Measurements from ENCODE around the gene CAMK4. TPM values are rescaled to one million over a fixed set of nuclear protein-coding genes. Genes with fewer than 3 reads are reported as not detected.
"Not testable (repeated sequence)": the region's sequence is repeated elsewhere in the genome, so short reads cannot be mapped to it uniquely, and the experiment has no call there.

Gene CAMK4
- total RNA-seq, 1 donor from 2014 or later = 4.7 TPM

GRCh38 chr5:111299067-111299481 is 74.9 kb downstream of the CAMK4 start:
- H3K27me3 ChIP-seq (ENCODE audit: control insufficient read depth in 3 of 3, insufficient read depth in 3 of 3, low read length in 3 of 3) = no peaks in the 10 kb centered on the region
- no peak overlapping the region for H3K27ac ChIP-seq (ENCODE audit: low read depth, low read length)
- H3K9ac ChIP-seq (ENCODE audit: low read depth in 1 of 3, low read length in 3 of 3) = no peak overlapping the region
- H3K36me3 ChIP-seq (ENCODE audit: control insufficient read depth in 3 of 3, insufficient read depth in 3 of 3, low read length in 3 of 3) = no peaks in the 10 kb centered on the region
- H3K9me3 ChIP-seq (ENCODE audit: control insufficient read depth in 3 of 3, low read length in 3 of 3) = peaks cover 0 to 2% (median 0%) of the 10 kb centered on the region in 3 donors
- no peaks in the 10 kb centered on the region for H3K4me1 ChIP-seq (ENCODE audit: control insufficient read depth in 3 of 3, insufficient read depth in 3 of 3, low read length in 3 of 3)
- no peak overlapping the region for H3K4me3 ChIP-seq (ENCODE audit: low read length in 3 of 3)

DNA sequence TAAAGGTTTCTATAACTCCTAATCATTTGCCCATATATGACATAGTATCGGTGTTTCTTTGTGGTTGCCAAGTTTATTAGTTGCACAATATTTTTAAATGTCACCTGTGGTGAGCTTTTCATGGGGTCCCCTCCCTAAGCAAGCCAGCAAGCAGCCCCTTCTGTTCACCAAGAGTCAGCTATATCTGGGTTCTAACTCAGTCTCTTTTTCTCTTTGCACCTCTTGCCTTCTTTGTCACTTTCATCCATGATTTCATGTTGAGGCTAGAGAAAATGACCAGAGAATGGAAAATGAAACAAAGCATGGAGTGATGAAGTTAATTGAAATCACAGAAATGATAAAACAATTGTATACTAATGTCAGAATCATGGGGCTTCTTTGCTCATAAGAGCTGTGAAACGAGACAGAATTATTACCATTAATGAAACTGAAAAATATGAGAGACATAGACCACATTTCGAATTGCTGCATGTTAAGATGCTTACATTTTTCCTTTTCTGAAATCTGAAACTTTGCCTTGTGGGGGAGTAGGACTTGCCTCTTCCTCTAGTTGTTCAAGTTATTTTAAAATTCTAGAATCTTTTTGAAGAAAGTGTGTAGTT is 75.7 kb downstream of the CAMK4 start:
- Histone ChIP-seq H3K27ac (ENCODE audit: low read depth, low read length) (no peak overlapping the region), H3K9me3 (ENCODE audit: control insufficient read depth in 3 of 3, low read length in 3 of 3) (peaks cover 0 to 2% (median 0%) of the 10 kb centered on the region in 3 donors), H3K9ac (ENCODE audit: low read depth in 1 of 3, low read length in 3 of 3) (no peak overlapping the region), H3K36me3 (ENCODE audit: control insufficient read depth in 3 of 3, insufficient read depth in 3 of 3, low read length in 3 of 3) (no peaks in the 10 kb centered on the region), H3K4me3 (ENCODE audit: low read length in 3 of 3) (no peak overlapping the region), H3K4me1 (ENCODE audit: control insufficient read depth in 3 of 3, insufficient read depth in 3 of 3, low read length in 3 of 3) (no peaks in the 10 kb centered on the region), H3K27me3 (ENCODE audit: control insufficient read depth in 3 of 3, insufficient read depth in 3 of 3, low read length in 3 of 3) (no peaks in the 10 kb centered on the region)

- Histone ChIP-seq H3K27me3 (ENCODE audit: control insufficient read depth in 3 of 3, insufficient read depth in 3 of 3, low read length in 3 of 3) (no peaks in the 10 kb centered on the region), H3K4me3 (ENCODE audit: low read length in 3 of 3) (no peak overlapping the region), H3K36me3 (ENCODE audit: control insufficient read depth in 3 of 3, insufficient read depth in 3 of 3, low read length in 3 of 3) (no peaks in the 10 kb centered on the region), H3K9me3 (ENCODE audit: control insufficient read depth in 3 of 3, low read length in 3 of 3) (peaks cover 0 to 2% (median 0%) of the 10 kb centered on the region in 3 donors), H3K27ac (ENCODE audit: low read depth, low read length) (no peak overlapping the region), H3K4me1 (ENCODE audit: control insufficient read depth in 3 of 3, insufficient read depth in 3 of 3, low read length in 3 of 3) (no peaks in the 10 kb centered on the region), H3K9ac (ENCODE audit: low read depth in 1 of 3, low read length in 3 of 3) (no peak overlapping the region)
Observed at GRCh38 chr5:111301264-111301663, 77.1 kb downstream of the CAMK4 start.

DNA sequence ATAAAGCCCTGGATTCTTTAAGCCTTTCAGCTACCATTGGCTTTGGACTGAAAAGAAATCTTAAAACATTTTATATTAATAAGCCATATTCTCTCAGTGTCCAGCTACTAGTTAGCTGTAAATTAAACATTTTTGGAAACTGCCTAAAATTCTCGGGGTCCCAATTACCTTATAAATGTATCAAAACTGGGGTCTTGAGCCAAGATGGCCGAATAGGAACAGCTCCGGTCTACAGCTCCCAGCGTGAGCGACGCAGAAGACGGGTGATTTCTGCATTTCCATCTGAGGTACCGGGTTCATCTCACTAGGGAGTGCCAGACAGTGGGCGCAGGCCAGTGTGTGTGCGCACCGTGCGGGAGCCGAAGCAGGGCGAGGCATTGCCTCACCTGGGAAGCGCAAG is 77.9 kb downstream of the CAMK4 start:
- H3K27me3 ChIP-seq (ENCODE audit: control insufficient read depth in 3 of 3, insufficient read depth in 3 of 3, low read length in 3 of 3); H3K9me3 ChIP-seq (ENCODE audit: control insufficient read depth in 3 of 3, low read length in 3 of 3); H3K36me3 ChIP-seq (ENCODE audit: control insufficient read depth in 3 of 3, insufficient read depth in 3 of 3, low read length in 3 of 3); H3K9ac ChIP-seq (ENCODE audit: low read depth in 1 of 3, low read length in 3 of 3); H3K27ac ChIP-seq (ENCODE audit: low read depth, low read length); H3K4me1 ChIP-seq (ENCODE audit: control insufficient read depth in 3 of 3, insufficient read depth in 3 of 3, low read length in 3 of 3); H3K4me3 ChIP-seq (ENCODE audit: low read length in 3 of 3): not testable (repeated sequence)

DNA sequence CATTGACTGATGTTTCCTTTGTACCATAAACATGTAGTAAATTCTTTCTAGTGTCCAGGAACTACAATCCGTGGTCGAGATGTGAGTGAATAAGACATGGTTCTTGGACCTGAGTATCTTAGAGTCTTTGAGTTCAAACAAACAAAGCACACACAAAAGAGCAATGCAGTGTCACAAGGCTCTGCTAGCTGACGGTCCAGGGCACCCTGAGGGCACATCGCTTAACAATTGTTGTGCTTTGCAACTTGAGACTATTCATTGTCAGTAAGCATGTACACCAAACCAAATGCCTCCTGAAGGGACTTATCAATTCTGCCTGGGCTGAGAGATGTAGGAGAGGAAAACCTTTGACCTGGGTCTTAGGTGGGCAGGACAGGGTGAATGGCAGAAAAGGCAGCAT is 84.8 kb downstream of the CAMK4 start:
- no peak overlapping the region for H3K27ac ChIP-seq (ENCODE audit: low read depth, low read length)
- no peaks in the 10 kb centered on the region for H3K9me3 ChIP-seq (ENCODE audit: control insufficient read depth in 3 of 3, low read length in 3 of 3)
- H3K36me3 ChIP-seq (ENCODE audit: control insufficient read depth in 3 of 3, insufficient read depth in 3 of 3, low read length in 3 of 3) = no peaks in the 10 kb centered on the region
- no peak overlapping the region for H3K9ac ChIP-seq (ENCODE audit: low read depth in 1 of 3, low read length in 3 of 3)
- no peaks in the 10 kb centered on the region for H3K27me3 ChIP-seq (ENCODE audit: control insufficient read depth in 3 of 3, insufficient read depth in 3 of 3, low read length in 3 of 3)
- no peaks in the 10 kb centered on the region for H3K4me1 ChIP-seq (ENCODE audit: control insufficient read depth in 3 of 3, insufficient read depth in 3 of 3, low read length in 3 of 3)
- H3K4me3 ChIP-seq (ENCODE audit: low read length in 3 of 3) = no peak overlapping the region

- H3K4me1 ChIP-seq (ENCODE audit: control insufficient read depth in 3 of 3, insufficient read depth in 3 of 3, low read length in 3 of 3) = no peaks in the 10 kb centered on the region
- no peaks in the 10 kb centered on the region for H3K27me3 ChIP-seq (ENCODE audit: control insufficient read depth in 3 of 3, insufficient read depth in 3 of 3, low read length in 3 of 3)
- H3K27ac ChIP-seq (ENCODE audit: low read depth, low read length) = no peak overlapping the region
- H3K9me3 ChIP-seq (ENCODE audit: control insufficient read depth in 3 of 3, low read length in 3 of 3) = no peaks in the 10 kb centered on the region
- no peaks in the 10 kb centered on the region for H3K36me3 ChIP-seq (ENCODE audit: control insufficient read depth in 3 of 3, insufficient read depth in 3 of 3, low read length in 3 of 3)
- H3K4me3 ChIP-seq (ENCODE audit: low read length in 3 of 3) = no peak overlapping the region
- H3K9ac ChIP-seq (ENCODE audit: low read depth in 1 of 3, low read length in 3 of 3) = no peak overlapping the region
Observed at GRCh38 chr5:111309384-111309783, 85.2 kb downstream of the CAMK4 start.

DNA sequence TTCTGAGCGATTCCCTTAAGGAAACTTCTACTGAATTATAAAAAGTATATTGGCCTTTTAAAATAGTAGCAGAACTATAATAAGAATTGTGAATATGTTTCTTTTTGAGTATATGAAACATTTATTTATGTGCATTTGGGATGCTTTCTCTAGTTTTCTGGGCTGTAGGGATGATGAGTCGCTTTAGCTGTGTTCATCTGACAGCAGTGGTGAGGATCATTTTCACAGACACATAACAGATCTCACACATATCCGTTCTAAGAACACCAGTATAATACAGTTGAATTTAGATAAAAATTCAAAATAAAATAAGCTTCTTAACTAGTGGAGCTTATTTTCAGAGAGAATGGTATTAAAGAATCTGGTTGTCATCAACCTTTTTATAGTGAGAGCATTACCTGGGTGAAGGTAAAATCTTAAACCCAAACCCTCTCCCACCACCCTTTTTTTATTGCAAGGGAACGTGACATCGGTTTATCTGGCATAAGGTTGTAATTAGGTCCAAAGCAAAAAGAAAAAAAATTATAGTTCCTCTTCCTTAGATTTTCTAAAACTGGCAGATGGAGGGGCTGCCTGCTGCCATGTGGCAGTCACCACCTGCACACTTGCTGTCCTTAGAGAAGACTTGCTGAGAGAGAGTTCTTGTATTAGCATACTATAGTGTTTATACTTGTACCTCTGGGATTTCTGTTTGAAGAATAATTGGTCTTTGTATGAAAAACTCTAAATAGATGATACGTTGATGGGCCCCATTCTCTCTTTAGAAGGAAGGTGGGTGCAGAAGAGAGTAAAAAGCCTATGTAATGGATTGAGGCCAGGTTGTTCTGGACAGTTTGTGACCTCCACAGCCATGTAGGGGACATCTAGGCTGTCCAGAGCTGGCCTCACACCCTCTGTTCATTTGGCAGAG is 86.8 kb downstream of the CAMK4 start:
- Histone ChIP-seq H3K9me3 (ENCODE audit: control insufficient read depth in 3 of 3, low read length in 3 of 3) (no peaks in the 10 kb centered on the region), H3K27me3 (ENCODE audit: control insufficient read depth in 3 of 3, insufficient read depth in 3 of 3, low read length in 3 of 3) (no peaks in the 10 kb centered on the region), H3K27ac (ENCODE audit: low read depth, low read length) (no peak overlapping the region), H3K4me3 (ENCODE audit: low read length in 3 of 3) (no peak overlapping the region), H3K9ac (ENCODE audit: low read depth in 1 of 3, low read length in 3 of 3) (no peak overlapping the region), H3K36me3 (ENCODE audit: control insufficient read depth in 3 of 3, insufficient read depth in 3 of 3, low read length in 3 of 3) (no peaks in the 10 kb centered on the region), H3K4me1 (ENCODE audit: control insufficient read depth in 3 of 3, insufficient read depth in 3 of 3, low read length in 3 of 3) (no peaks in the 10 kb centered on the region)

DNA sequence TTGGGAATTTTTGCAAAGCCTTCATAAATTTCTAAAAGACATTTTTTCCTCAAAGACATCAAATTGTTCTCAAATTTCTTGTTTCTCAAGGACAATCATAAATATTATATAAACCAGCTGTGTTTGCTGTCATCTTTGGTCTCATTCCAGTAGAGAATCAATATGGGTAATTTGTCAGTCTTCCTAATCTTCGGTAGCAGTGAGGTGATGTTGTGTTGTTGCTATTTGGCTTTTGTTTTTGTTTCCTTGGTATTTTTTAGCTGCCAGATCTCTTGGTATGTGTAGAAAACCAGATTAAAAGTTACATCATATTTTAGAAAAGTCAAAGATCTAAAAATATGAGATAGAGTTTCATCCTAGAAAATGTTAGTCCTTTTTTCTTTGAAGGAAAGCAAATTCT is 87.5 kb downstream of the CAMK4 start:
- Histone ChIP-seq H3K4me3 (ENCODE audit: low read length in 3 of 3) (no peak overlapping the region), H3K36me3 (ENCODE audit: control insufficient read depth in 3 of 3, insufficient read depth in 3 of 3, low read length in 3 of 3) (no peaks in the 10 kb centered on the region), H3K27me3 (ENCODE audit: control insufficient read depth in 3 of 3, insufficient read depth in 3 of 3, low read length in 3 of 3) (no peaks in the 10 kb centered on the region), H3K9me3 (ENCODE audit: control insufficient read depth in 3 of 3, low read length in 3 of 3) (no peaks in the 10 kb centered on the region), H3K4me1 (ENCODE audit: control insufficient read depth in 3 of 3, insufficient read depth in 3 of 3, low read length in 3 of 3) (no peaks in the 10 kb centered on the region), H3K27ac (ENCODE audit: low read depth, low read length) (no peak overlapping the region), H3K9ac (ENCODE audit: low read depth in 1 of 3, low read length in 3 of 3) (no peak overlapping the region)

- no peaks in the 10 kb centered on the region for H3K36me3 ChIP-seq (ENCODE audit: control insufficient read depth in 3 of 3, insufficient read depth in 3 of 3, low read length in 3 of 3)
- no peak overlapping the region for H3K9ac ChIP-seq (ENCODE audit: low read depth in 1 of 3, low read length in 3 of 3)
Observed at GRCh38 chr5:111313017-111313724, 89.0 kb downstream of the CAMK4 start.

DNA sequence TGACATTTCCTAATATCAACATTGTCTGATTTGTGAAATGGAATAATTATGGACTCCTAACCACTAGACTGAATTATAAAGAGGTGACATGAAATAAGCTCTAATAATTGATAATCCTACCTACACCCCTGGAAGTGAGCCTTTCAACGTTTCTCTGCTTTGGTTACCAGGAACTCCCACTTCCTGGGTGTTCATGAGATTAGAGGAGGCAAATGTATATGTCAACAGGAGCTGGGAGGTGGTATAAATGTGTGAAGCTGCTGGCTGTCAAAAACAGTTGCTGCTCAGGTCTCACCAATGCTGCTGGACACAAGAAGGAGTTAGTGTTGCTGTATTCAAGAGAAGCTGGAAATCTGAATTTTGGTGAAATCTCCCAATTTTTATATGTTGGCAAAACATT is 96.8 kb downstream of the CAMK4 start:
- Histone ChIP-seq H3K27me3 (ENCODE audit: control insufficient read depth in 3 of 3, insufficient read depth in 3 of 3, low read length in 3 of 3) (no peaks in the 10 kb centered on the region), H3K4me1 (ENCODE audit: control insufficient read depth in 3 of 3, insufficient read depth in 3 of 3, low read length in 3 of 3) (no peaks in the 10 kb centered on the region), H3K9me3 (ENCODE audit: control insufficient read depth in 3 of 3, low read length in 3 of 3) (no peaks in the 10 kb centered on the region), H3K9ac (ENCODE audit: low read depth in 1 of 3, low read length in 3 of 3) (no peak overlapping the region), H3K36me3 (ENCODE audit: control insufficient read depth in 3 of 3, insufficient read depth in 3 of 3, low read length in 3 of 3) (no peaks in the 10 kb centered on the region), H3K27ac (ENCODE audit: low read depth, low read length) (no peak overlapping the region), H3K4me3 (ENCODE audit: low read length in 3 of 3) (no peak overlapping the region)

More at GRCh38 chr5:111313017-111313724, 89.0 kb downstream of the CAMK4 start:
- no peaks in the 10 kb centered on the region for H3K27me3 ChIP-seq (ENCODE audit: control insufficient read depth in 3 of 3, insufficient read depth in 3 of 3, low read length in 3 of 3)
- no peak overlapping the region for H3K4me3 ChIP-seq (ENCODE audit: low read length in 3 of 3)
- no peak overlapping the region for H3K27ac ChIP-seq (ENCODE audit: low read depth, low read length)
- H3K9me3 ChIP-seq (ENCODE audit: control insufficient read depth in 3 of 3, low read length in 3 of 3) = no peaks in the 10 kb centered on the region
- H3K4me1 ChIP-seq (ENCODE audit: control insufficient read depth in 3 of 3, insufficient read depth in 3 of 3, low read length in 3 of 3) = no peaks in the 10 kb centered on the region

Data from skeletal muscle tissue (tissue), 4 donors.